Glomerular visceral epithelial cell (primary cell): ENCODE data around the gene SINHCAF.
"Not testable (repeated sequence)": the region's sequence is repeated elsewhere in the genome, so short reads cannot be mapped to it uniquely, and the experiment has no call there.

ENCODE experiments used
- DNase-seq: peaks from one replicate; pipeline ENCODE4 v3.0.0-alpha.2; 2016; ENCODE audit errors: extremely low spot score

Gene SINHCAF

GRCh38 chr12:31325877-31326631 lies at the start of gene SINHCAF:
TSS of gene SINHCAF (minus strand) at chr12:31326150. CDS start at chr12:31298204, 27,946 bp downstream.
- peak; percentile 99 for DNase-seq

- not testable (repeated sequence) for DNase-seq
Measured at GRCh38 chr12:31375422-31375821, 49.5 kb upstream of the SINHCAF start.

GRCh38 chr12:31371256-31371620 lies 45.3 kb upstream of the SINHCAF start:
- DNase-seq: no peak

- DNase-seq: no peak
Measured at GRCh38 chr12:31370531-31371255, 44.7 kb upstream of the SINHCAF start.

- no peak for DNase-seq
Measured at GRCh38 chr12:31369712-31370521, 44.0 kb upstream of the SINHCAF start.

- no peak for DNase-seq
Measured at GRCh38 chr12:31368666-31369361, 42.9 kb upstream of the SINHCAF start.

- no peak for DNase-seq
Measured at GRCh38 chr12:31366104-31366621, 40.2 kb upstream of the SINHCAF start.

- no peak for DNase-seq
Measured at GRCh38 chr12:31363831-31364230, 37.9 kb upstream of the SINHCAF start.

- DNase-seq: no peak
Measured at GRCh38 chr12:31363416-31363809, 37.5 kb upstream of the SINHCAF start.

GRCh38 chr12:31362759-31363415 lies 36.9 kb upstream of the SINHCAF start:
- no peak for DNase-seq

GRCh38 chr12:31362115-31362758 lies 36.3 kb upstream of the SINHCAF start:
- no peak for DNase-seq

- DNase-seq: no peak
Measured at GRCh38 chr12:31361730-31362114, 35.8 kb upstream of the SINHCAF start.

- no peak for DNase-seq
Measured at GRCh38 chr12:31355747-31356107, 29.8 kb upstream of the SINHCAF start.

- no peak for DNase-seq
Measured at GRCh38 chr12:31353750-31354708, 28.1 kb upstream of the SINHCAF start.

- DNase-seq: no peak
Measured at GRCh38 chr12:31346267-31346666, 20.3 kb upstream of the SINHCAF start.

GRCh38 chr12:31343139-31343538 lies 17.2 kb upstream of the SINHCAF start:
- DNase-seq: no peak

GRCh38 chr12:31342286-31342685 lies 16.3 kb upstream of the SINHCAF start:
- no peak for DNase-seq

GRCh38 chr12:31339831-31340622 lies 14.1 kb upstream of the SINHCAF start:
- no peak for DNase-seq

- no peak for DNase-seq
Measured at GRCh38 chr12:31337952-31338351, 12.0 kb upstream of the SINHCAF start.
